Activated CD4-positive, alpha-beta T cell treated with anti-CD3 and anti-CD28 coated beads, Interleukin-10, Interleukin-2, amounts not matched to agents 100 ng/mL and 50 ng/mL, durations not matched to agents 16 hours and 8 hours (primary cell): ENCODE measurements around the gene ADAMTSL2.

ENCODE experiments used
- DNase-seq: peaks from one replicate; pipeline ENCODE4 v3.0.0-alpha.2; 2020

ADAMTSL2 gene

GRCh38 chr9:133518706-133519449 is 15.6 kb upstream of the ADAMTSL2 start:
- DNase-seq: no peak

DNA sequence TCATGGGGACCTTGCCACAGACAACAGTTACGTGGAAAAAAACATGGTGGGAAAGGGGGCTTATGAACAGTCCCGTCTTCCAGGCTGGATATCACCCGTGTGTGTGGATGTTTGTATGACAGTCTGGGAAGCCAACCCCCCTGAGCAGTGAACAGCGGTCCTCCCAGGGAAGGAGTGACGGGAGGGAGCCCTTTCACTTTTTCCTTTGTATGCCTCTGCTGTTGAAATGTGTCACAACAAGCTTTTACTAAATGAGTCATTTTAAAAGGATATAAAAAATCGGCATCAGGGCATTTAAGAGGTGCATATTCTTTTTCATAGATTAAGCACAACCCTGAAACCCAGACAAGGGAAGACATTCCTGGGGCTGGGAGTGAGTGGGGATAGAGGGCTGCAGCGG is 14.8 kb upstream of the ADAMTSL2 start:
- no peak for DNase-seq

GRCh38 chr9:133520121-133520835 is 14.2 kb upstream of the ADAMTSL2 start:
- no peak for DNase-seq

DNA sequence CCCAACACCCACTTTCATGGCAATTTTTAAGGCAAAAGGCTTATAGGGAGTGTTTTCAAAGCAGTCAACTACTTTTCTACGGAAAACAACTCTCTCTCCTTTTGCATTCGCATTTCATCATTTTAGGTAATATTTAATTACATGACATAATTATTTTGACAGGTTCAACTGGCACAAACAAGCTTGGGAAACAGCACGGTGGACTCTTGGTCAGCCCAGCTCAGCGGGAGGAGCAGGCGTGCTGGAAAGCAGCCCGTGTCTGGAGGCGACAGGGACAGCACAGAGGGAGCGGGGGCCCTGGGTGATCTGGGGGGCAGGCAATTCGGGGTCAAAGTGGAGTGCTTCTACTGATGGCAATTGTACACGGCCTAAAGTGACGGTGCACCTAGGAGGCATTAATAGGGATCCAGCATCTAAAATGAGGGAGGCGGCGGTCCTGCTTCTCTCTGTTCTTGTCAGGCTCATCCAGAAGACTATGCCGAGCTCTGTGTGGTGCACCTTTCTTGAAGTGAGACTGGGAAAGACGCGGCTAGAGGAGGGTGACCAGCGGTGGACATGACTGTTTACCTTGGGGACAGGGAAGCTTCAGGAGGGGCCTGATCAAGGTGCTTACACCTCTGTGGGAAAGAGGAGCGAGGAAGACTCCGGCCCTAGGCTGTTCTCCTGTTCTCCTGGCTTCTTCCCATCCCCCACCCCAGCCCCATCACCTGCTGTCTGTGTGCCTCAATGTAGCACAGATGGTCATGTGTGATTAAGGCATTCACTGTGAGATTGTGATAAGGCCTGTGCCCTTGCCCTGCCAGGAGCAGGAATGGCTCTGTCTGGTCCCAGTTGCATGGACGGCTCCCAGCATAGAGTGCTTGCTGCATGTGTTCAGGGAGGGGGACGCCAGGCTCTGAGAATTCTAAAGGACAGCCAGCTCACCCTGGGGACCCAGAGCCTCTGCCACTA is 13.1 kb upstream of the ADAMTSL2 start:
- no peak for DNase-seq

DNA sequence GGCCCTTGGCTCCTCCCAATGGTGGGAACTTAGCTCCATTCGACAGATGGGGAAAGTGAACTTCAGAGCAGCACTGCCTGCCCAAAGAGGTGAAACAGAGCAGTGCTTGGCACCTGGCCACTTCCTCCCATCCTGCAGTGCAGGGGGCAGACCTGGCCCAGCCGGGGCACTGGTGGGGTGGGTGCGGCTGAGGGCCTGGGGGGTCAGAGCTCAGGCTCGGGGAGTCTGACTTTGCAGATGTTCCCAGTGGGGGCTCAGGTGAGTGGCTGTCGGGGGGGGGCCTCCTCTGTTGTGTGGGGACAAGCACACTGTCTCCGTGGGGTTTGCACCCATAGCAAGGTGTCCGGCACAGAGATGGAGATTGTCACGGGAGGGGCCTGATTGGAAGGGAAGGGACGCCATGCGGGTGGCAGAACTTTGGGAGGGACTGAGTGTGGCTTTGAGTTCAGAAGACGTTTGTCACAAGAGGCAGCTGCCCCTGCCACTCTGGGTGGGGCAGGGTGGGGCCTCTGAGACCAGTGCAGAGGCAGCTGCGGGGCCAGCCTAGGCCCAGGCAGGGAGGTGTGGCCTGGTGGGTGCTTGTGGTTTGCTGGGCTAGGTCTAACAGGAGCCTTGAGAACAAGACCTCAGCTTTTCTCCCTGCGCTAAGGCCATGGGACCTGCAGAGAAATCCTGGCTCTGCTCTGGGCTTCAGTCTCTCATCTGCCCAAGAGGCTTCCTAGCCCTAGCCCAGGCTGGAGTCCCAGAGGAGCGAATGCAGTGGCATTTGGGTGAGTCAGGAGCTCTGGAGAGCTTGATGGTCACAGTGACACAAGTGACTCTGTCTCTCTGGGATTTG is 12.2 kb upstream of the ADAMTSL2 start:
- DNase-seq: no peak

- no peak for DNase-seq
These were observed 11.4 kb upstream of the ADAMTSL2 start for GRCh38 chr9:133523106-133523505.

DNA sequence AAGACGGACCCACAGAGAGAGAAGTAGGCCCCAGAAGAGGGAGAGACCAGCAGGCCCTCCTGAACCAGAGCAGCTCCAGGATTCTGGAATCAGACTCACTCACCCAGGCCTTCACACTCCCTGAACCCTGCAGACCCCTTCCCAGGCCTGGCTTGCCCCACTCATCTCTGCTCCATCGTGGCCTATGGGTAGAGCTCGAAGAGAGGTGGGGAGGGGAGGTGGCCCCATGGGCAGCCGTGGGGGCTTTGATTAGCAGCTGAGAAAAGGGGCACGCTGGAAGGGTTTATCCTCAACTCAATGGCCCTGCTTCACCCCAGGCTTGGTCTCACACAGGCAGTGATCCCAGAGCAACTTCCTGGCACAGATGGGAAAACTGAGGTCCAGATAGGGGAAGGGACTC is 10.4 kb upstream of the ADAMTSL2 start:
- no peak for DNase-seq

GRCh38 chr9:133524679-133525228 is 9.8 kb upstream of the ADAMTSL2 start, which contains the start of gene MYMK:
Gene MYMK, minus strand, starts transcription at chr9:133524959. Its CDS starts 115 bp downstream, at chr9:133524844.
- no peak for DNase-seq

DNA sequence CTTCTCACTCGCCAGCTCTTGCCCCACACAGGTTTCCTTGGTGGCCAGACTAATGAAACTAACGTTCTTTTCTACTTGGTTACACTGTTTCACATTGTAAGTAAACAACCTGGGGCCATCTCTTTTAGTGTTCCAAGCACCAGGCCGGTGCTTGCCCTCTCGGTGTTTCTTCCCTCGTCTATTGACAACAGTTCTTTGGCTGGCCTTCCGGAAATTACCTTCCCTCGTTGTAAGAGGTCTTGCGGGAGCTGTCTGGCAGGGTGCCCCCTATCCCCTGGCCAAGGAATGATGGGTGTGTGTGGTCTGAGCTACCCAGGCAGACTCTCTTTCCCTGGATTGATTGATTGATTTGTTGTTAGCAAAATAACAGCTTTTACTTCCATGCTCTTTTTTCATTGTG is 8.8 kb upstream of the ADAMTSL2 start:
- no peak for DNase-seq

DNA sequence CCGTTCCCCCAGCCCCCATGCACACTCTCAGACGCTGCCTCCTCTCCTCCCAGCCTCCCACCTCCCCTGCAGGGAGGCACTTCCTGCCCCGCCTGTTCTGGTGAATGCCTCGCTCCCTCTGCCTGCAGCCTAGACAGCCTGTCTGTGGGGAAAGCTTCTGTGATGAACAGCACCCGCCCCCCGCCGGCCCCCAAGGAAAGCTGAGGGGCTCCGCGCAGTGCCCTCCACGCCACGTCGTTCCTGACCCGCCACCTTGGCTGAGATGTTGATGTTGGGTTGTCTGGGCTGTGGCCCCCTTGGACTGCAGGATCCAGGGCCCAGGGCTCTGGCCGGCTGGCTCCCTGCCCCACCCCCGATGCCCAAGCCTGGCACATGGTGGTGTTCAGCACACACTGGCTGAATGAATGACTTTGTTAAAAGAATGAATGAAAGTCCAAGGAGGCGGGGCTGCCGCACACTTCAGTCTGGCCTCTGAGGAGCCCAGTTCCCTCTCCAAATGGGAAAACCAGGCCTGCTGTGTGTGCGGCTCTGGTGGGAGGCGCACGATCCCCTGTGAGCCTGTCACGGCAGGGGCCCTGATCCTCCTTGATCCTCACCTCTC is 7.7 kb upstream of the ADAMTSL2 start:
- DNase-seq: no peak

- DNase-seq: no peak
These were observed 7.0 kb upstream of the ADAMTSL2 start for GRCh38 chr9:133527444-133527920.

DNA sequence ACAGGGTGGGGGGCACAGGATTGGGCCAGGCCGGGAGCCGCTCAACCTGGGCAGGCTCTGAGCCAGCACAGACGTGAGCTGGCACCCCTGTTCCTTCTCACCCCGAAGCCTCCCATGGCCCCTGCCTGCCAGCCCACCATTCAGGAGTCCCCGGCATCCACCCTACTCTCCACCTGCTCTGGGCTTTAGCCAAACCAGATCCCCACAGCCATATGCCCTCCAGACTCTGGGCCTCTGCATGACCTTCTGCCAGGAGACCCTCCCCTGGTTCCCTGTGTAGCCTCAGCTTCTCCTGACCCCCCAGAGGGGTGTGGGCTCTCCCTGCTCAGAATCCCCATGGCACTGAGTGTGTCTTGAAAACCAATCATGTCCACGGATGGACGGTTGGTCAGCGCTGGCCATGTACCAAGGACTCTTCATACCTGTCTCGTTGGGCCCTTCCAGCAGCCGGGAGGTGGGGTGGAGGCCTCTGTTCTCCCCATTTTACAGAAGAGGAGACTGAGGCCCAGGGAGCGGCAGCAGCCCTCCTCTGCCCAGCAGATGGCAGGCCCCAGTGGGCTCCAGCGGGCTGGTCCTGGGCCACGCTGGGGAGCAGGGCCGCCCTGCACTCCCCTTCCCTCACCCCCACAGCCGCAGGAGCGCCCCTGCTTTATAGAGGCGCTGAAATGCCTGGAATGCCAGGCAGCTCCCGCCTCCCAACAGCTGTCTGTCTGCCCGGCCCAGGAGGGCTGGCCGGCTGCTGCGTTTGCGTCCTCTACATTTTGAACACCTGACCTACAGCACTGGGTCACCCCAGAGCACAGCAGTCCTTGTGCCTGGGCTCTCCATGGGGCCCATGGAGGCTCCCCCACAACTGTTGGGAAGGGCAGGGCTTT is 6.3 kb upstream of the ADAMTSL2 start:
- no peak for DNase-seq

- DNase-seq: no peak
These were observed 5.6 kb upstream of the ADAMTSL2 start for GRCh38 chr9:133528876-133529241.

- no peak for DNase-seq
These were observed 5.0 kb upstream of the ADAMTSL2 start for GRCh38 chr9:133529457-133529856.

- no peak for DNase-seq
These were observed 4.6 kb upstream of the ADAMTSL2 start for GRCh38 chr9:133529874-133530273.

DNA sequence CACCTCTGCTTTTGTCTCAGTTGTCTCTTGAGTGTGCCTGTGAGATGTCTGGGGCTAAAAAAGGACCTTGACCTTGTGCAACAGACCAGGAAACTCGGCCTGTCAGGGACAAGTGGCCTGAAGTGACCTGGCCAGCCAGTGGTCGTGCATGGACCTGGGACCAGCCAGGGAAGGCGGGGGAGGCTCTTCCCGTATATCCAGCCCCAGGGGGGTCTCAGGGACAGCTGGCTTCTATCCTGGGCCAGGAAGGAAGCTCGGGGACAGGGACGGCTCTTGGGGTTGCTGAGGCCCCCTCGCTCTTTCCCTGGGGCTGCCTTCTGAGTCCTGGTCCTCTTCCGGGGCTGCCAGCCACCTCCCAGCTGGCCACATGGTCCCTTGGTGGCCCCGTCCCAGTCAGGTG is 3.2 kb upstream of the ADAMTSL2 start:
- no peak for DNase-seq

DNA sequence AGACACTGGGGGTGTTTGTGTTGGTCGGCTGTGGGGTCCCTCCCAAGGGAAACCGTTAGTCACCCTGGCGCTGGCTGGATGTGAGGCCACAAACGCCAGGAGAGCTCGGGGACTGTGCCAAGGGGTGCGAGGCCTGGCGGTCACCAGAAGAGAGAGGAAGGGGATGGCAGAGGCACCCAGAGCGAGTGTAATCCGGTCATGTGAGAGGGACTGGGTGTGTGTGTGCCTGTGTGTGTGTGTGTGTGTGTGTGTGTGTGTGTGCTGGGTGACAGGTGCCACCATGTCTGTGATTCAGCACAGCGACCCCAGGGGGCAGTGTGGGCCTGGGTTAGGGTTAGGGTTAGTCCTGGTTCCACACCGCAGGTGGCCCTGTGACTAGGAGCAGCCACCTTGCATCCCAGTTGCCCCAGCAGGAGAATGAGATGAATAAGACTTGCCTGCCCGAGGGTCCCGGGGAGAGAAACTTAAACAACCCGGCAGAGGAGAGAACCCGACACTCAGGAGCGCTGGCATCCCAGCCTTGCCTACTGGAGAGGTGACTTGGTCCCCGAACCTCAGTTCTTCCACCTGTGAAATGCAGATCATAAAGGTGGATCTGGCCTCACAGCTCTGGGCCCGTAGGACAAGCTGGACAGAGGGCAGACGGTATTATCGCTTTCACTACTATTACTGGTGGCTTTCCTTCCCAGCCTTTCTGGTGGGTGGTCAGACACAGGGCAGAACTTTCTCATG is 1.4 kb upstream of the ADAMTSL2 start:
- peak; percentile 70 for DNase-seq

DNA sequence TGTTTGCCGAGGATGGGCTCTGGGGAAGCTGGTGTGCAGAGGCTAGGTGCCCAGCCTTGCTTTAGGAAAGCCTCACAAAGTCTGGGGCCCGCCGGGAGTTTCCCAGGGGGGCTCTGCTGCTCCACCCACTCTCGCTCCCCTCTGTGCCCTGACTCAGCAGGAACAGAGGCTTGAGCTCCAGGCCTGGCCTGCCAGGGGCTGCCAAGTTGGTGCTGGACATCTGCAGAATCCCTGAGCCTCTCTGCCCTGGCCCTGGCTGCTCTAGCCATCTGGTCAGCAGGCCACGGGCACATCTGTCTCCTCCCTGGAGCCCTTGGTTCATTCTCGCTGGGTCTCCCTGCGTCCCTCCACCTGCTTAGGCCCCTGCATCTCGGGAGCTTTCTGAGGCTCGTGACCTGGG is 647 bp upstream of the ADAMTSL2 start:
- no peak for DNase-seq

DNA sequence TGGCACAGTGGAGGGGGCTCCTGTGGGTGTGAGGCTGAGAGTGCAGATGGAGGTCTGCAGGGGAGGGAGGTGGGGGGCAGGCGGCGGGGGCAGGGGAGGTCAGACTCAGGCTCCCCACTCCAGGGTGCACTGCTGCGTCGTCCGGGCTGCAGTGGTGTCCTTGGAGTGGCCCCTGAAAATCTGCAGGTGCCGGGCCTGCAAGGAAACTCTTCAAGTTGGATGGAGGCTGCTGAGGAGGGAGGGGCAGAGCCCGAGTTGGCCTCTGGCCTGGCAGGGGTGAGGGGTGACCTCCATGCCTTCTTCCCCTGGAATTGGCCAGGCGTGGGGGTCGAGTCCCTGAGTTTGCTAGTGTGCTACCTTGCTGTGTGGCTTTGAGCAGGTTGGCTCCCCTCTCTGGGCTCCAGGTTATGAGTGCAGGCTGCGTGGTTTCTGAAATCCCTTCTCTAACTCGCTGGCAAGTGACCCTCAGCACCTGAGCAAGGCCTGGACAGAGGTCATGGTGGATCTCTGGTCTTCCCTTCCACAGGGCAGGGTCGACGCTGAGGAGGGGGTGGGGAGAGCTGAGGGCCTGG is 888 bp downstream of the ADAMTSL2 start:
- no peak for DNase-seq
